Left colon (tissue), 2 donors: ENCODE data around the gene STOX1. TPM values are rescaled to one million over a fixed set of nuclear protein-coding genes. Genes with fewer than 3 reads are reported as not detected.
"Not testable (repeated sequence)": the region's sequence is repeated elsewhere in the genome, so short reads cannot be mapped to it uniquely, and the experiment has no call there.

Experiments
- ATAC-seq: fragments of 200-7000 bp; cut with Tn5 transposase; one replicate; pipeline ENCODE4 v1.9.1; 2020; ENCODE audit warnings: mild to moderate bottlenecking, moderate library complexity
- DNase-seq, 2 donors: peaks; one replicate each; pipeline ENCODE4 v3.0.0-alpha.2; 2020
- intact Hi-C, 2 donors: fragments of 100-400 bp; cut with DNase I in 1 of 2; cut with micrococcal nuclease in 1 of 2; formaldehyde crosslinking; loops; one replicate each; pipeline versions ENCODE4 v1.11.2 to v1.14.0; 2022; cut with DNase I, micrococcal nuclease
- total RNA-seq, 2 donors: library from RNA; stranded (reverse); fragmentation: NEBNext Ultra II Directional; extraction: Animal tissue kit (Norgen Biotek cat#: 25700); gene quantifications; one replicate each; pipeline ENCODE4 v1.2.1, GENCODE V29; 2021
- donor health status: DM: no; HTN: no; CAD: no.
- donor health status: DM: yes; HTN: yes; CAD: no.

The STOX1 gene
- total RNA-seq, 2 donors from 2014 or later = 1.4 to 3.4 TPM

DNA sequence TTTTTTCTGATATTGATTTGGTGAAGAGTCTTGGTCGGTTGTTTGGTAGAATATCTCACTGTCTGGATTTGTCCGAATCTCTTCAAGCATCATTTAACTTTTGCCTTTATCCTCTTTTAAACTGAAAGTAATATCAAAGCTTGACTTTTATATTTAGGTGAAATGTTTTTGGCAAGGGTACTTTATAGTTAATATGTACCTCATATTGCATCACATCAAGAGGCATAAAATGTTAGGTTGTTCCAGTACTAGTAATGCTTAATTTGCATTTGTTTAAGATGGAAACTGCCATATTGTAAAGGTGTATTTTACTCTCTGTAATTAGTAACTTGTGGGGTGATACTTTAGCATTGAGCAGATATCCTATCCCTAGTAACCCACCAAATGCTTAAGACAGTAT is 111.6 kb downstream of the STOX1 start:
- intact Hi-C loops = no loop called here
- DNase-seq = no peak
- ATAC-seq = no peak

DNA sequence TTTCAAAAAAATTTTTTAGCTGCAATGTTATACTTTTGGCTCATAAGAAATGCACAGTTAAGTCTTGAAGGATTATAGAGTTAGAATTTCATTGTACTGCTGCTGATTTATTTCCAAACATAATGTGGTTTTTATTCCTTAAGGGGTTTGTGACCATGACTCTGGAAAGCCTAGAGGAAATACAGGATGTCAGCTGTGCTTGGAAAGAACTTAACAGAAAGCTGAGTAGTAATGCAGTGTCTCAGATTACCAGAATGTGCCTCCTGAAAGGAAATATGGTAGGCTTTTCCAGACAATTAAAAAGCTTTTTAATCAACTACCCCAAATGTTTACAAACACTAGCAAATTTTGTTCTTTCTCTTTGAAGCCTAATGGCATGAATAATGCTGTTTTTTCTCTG is 113.6 kb downstream of the STOX1 start:
- ATAC-seq, DNase-seq, intact Hi-C loops: not testable (repeated sequence)

Other genes with a start within 250 kb of the STOX1 start
- 10 to 100 TPM; 39.0 to 62.8 TPM for gene CCAR1, start 106.3 kb upstream of the STOX1 start, total RNA-seq
- 10 to 100 TPM; 17.5 to 17.9 TPM for gene DDX50, start 73.8 kb downstream of the STOX1 start, total RNA-seq
- 10 to 100 TPM; 28.7 to 44.6 TPM for gene DDX21, start 128.6 kb downstream of the STOX1 start, total RNA-seq
- 10 to 100 TPM; 19.2 to 21.2 TPM for gene KIFBP, start 161.3 kb downstream of the STOX1 start, total RNA-seq